Measurements from ENCODE around the gene PNO1. TPM values are rescaled to one million over a fixed set of nuclear protein-coding genes. Genes with fewer than 3 reads are reported as not detected.
A peak's percentile ranks its signal among the peaks of the same experiment; 100 is the strongest.

Gene PNO1
- total RNA-seq, 4 donors from 2014 or later: 19.8 to 26.4 (median 23.6) TPM

GRCh38 chr2:68196120-68196716, 38.5 kb downstream of the PNO1 start:
- Histone ChIP-seq H3K9me3 (no peaks in the 10 kb centered on the region), H3K4me3 (no peak overlapping the region), H3K27ac (peak overlapping the region in 2 of 4 donors; percentile 29 to 40), H3K4me1 (peaks cover 40 to 44% of the 10 kb centered on the region in 2 donors), H3K36me3 (no peaks in the 10 kb centered on the region), H3K27me3 (no peaks in the 10 kb centered on the region)
- DNase-seq (no peak), ATAC-seq (no peak)
- in situ Hi-C loops (cut with MboI; ENCODE audit: low sequenced_read_pairs in 4 of 4): loop anchor here in 3 of 4 donors (5.0 to 10.0 kb wide), 2 partner anchors 49 to 96 kb away; no protein-coding TSS in a partner anchor
- intact Hi-C loops (cut with DNase I; ENCODE audit: low total_unique reads): loop anchor here (1.0 to 10.0 kb wide), 3 partner anchors 55 to 246 kb away; no protein-coding TSS in a partner anchor
- TF ChIP-seq POLR2A (IDR thresholded peaks at IDR 0.05) (no peak), CTCF (IDR thresholded peaks at IDR 0.05 in 4 of 5, conservative IDR thresholded peaks at IDR 0.05 in 1 of 5) (peak in 4 of 5 experiments; percentile 64 to 82 (median 76))

GRCh38 chr2:68200157-68200787, 42.6 kb downstream of the PNO1 start:
- in situ Hi-C loops (cut with MboI; ENCODE audit: low sequenced_read_pairs in 4 of 4): no loop called here
- no peaks in the 10 kb centered on the region for H3K36me3 ChIP-seq
- ATAC-seq (peak; percentile 45 to 70), DNase-seq (no peak)
- intact Hi-C loops (cut with DNase I; ENCODE audit: low total_unique reads): no loop called here
- no peak for TF ChIP-seq POLR2A (IDR thresholded peaks at IDR 0.05)
- TF ChIP-seq CTCF (IDR thresholded peaks at IDR 0.05 in 4 of 5, conservative IDR thresholded peaks at IDR 0.05 in 1 of 5): no peak
- H3K27me3 ChIP-seq: no peaks in the 10 kb centered on the region
- H3K9me3 ChIP-seq: no peaks in the 10 kb centered on the region
- peak overlapping the region in 2 of 4 donors; percentile 15 to 49 for H3K27ac ChIP-seq
- peaks cover 30 to 40% of the 10 kb centered on the region in 2 donors for H3K4me1 ChIP-seq
- no peak overlapping the region for H3K4me3 ChIP-seq

GRCh38 chr2:68203587-68203986, 45.9 kb downstream of the PNO1 start:
- Histone ChIP-seq H3K4me3 (no peak overlapping the region), H3K36me3 (no peaks in the 10 kb centered on the region), H3K9me3 (no peaks in the 10 kb centered on the region), H3K27me3 (no peaks in the 10 kb centered on the region), H3K4me1 (peaks cover 36 to 44% of the 10 kb centered on the region in 2 donors), H3K27ac (peak overlapping the region; percentile 15 to 50 (median 22))
- no peak for ATAC-seq
- intact Hi-C loops (cut with DNase I; ENCODE audit: low total_unique reads): no loop called here
- in situ Hi-C loops (cut with MboI; ENCODE audit: low sequenced_read_pairs in 4 of 4): no loop called here
- no peak for DNase-seq
- TF ChIP-seq CTCF (IDR thresholded peaks at IDR 0.05 in 4 of 5, conservative IDR thresholded peaks at IDR 0.05 in 1 of 5) (no peak), POLR2A (IDR thresholded peaks at IDR 0.05) (no peak)

- peaks cover 26 to 37% of the 10 kb centered on the region in 2 donors for H3K4me1 ChIP-seq
- H3K9me3 ChIP-seq: no peaks in the 10 kb centered on the region
- no peak for DNase-seq
- intact Hi-C loops (cut with DNase I; ENCODE audit: low total_unique reads): no loop called here
- H3K27ac ChIP-seq: peak overlapping the region in 1 of 4 donors; percentile 26
- TF ChIP-seq CTCF (IDR thresholded peaks at IDR 0.05 in 4 of 5, conservative IDR thresholded peaks at IDR 0.05 in 1 of 5): no peak
- TF ChIP-seq POLR2A (IDR thresholded peaks at IDR 0.05): no peak
- no peak for ATAC-seq
- in situ Hi-C loops (cut with MboI; ENCODE audit: low sequenced_read_pairs in 4 of 4): no loop called here
- H3K36me3 ChIP-seq: no peaks in the 10 kb centered on the region
- no peak overlapping the region for H3K4me3 ChIP-seq
- H3K27me3 ChIP-seq: no peaks in the 10 kb centered on the region
Measured at GRCh38 chr2:68206793-68207192, 49.1 kb downstream of the PNO1 start.
